Keratinocyte (primary cell): ENCODE results near the gene MPPE1.
A peak's percentile ranks its signal among the peaks of the same experiment; 100 is the strongest.

ENCODE experiments used
- EZH2 ChIP-seq: IDR thresholded peaks from one replicate; pipeline ENCODE4 v1.6.1; 2012; ENCODE audit warnings: inconsistent platforms, mild to moderate bottlenecking, low read length, moderate library complexity
- TF ChIP-seq, protein P1 (sequence below), 3 experiments: IDR thresholded peaks in 1 of 3; conservative IDR thresholded peaks in 1 of 3; optimal IDR thresholded peaks in 1 of 3; 2 replicates in 2 of 3; 3 replicates in 1 of 3; pipeline versions ENCODE3 to v1.5.1; 2011; ENCODE audit warnings: low read length in 3 of 3, mild to moderate bottlenecking in 3 of 3, moderate library complexity in 2 of 3, control low read depth in 1 of 3, inconsistent platforms in 1 of 3; ENCODE audit not compliant: insufficient read depth in 2 of 3; ENCODE audit errors: extremely low read depth in 1 of 3

DNA sequence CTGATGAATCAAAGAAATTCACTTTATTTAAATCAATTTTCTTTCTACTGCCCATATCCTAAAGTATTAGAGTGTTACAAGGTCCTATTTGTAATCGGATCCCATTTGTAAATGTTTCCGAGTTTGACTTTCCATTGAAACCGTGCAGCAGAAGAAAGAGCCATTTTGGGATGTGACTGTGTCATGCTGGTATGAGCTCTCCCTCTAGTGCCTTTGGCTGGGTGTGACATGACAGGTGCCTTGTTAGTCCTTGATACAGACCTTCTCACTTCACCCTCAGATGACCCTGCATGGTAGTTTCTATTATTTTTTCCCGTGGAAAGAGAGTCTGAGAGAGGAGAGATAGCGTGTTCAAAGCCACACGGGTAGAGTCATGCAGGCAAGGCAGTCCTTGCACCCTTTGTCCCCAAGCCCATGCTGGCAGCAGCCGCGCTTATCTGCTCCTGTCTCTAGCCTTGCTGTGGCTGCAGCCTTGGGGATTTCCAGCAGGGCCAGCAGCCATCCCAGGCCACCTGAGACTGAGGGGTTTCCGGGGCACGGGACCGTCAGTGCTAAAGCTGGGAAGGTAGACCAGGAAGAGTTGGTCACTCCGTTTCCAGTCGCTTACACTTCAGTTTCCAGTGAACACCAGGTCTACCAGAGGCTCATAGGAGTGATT is 35.5 kb downstream of the MPPE1 start:
- TF ChIP-seq, protein P1, sequence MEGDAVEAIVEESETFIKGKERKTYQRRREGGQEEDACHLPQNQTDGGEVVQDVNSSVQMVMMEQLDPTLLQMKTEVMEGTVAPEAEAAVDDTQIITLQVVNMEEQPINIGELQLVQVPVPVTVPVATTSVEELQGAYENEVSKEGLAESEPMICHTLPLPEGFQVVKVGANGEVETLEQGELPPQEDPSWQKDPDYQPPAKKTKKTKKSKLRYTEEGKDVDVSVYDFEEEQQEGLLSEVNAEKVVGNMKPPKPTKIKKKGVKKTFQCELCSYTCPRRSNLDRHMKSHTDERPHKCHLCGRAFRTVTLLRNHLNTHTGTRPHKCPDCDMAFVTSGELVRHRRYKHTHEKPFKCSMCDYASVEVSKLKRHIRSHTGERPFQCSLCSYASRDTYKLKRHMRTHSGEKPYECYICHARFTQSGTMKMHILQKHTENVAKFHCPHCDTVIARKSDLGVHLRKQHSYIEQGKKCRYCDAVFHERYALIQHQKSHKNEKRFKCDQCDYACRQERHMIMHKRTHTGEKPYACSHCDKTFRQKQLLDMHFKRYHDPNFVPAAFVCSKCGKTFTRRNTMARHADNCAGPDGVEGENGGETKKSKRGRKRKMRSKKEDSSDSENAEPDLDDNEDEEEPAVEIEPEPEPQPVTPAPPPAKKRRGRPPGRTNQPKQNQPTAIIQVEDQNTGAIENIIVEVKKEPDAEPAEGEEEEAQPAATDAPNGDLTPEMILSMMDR (optimal IDR thresholded peaks at IDR 0.05 in 1 of 3, IDR thresholded peaks at IDR 0.05 in 1 of 3, conservative IDR thresholded peaks at IDR 0.05 in 1 of 3; ENCODE audit: extremely low read depth in 1 of 3, insufficient read depth in 2 of 3, low read length in 3 of 3): peak; percentile 34 to 71 (median 62)
- TF ChIP-seq EZH2: no peak
